IPS-18a (cell line): Measurements from ENCODE around the gene WWP2.
"Not testable (repeated sequence)": the region's sequence is repeated elsewhere in the genome, so short reads cannot be mapped to it uniquely, and the experiment has no call there.

Experiments used
- H3K27ac ChIP-seq: one replicate; pipeline ENCODE4 v1.5.1; 2013; ENCODE audit warnings: low read length
- H3K27me3 ChIP-seq: one replicate; pipeline ENCODE4 v1.6.1; 2013; ENCODE audit warnings: mild to moderate bottlenecking, low read length; ENCODE audit not compliant: control insufficient read depth, insufficient read depth
- H3K36me3 ChIP-seq: one replicate; pipeline ENCODE4 v1.6.1; 2013; ENCODE audit warnings: low read depth, low read length; ENCODE audit not compliant: control insufficient read depth
- H3K4me1 ChIP-seq: one replicate; pipeline ENCODE4 v1.6.1; 2013; ENCODE audit warnings: low read depth, low read length; ENCODE audit not compliant: control insufficient read depth
- H3K4me3 ChIP-seq: one replicate; pipeline ENCODE4 v1.5.1; 2013; ENCODE audit warnings: low read length
- H3K9ac ChIP-seq: one replicate; pipeline ENCODE4 v1.6.1; 2013; ENCODE audit warnings: mild to moderate bottlenecking, low read length, moderate library complexity
- H3K9me3 ChIP-seq: one replicate; pipeline ENCODE4 v1.6.1; 2013; ENCODE audit warnings: low read depth, low read length; ENCODE audit not compliant: control insufficient read depth

Gene WWP2

DNA sequence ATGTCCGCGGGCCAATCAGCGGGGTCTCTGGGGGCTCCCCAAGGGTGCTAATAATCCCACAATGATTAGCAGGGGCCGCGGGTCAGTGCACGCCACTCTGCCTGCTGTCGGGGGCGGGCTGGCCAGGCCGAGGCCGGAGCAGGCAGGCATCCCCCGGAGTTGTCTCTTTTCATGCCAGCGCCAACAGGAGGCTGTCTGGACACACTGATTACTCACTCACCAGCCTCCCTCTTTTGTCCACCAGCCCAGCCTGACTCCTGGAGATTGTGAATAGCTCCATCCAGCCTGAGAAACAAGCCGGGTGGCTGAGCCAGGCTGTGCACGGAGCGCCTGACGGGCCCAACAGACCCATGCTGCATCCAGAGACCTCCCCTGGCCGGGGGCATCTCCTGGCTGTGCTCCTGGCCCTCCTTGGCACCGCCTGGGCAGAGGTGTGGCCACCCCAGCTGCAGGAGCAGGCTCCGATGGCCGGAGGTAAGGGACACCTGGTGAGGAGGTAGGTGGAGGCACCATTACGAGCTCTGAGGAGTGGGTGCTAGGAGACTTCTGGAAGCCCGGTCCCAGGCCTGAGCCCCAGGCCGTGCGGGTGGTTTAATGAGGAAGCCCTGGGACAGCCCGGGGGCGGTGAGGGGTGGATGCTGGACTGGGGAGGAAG, 189.0 kb downstream of the WWP2 start, which contains the start of gene CLEC18A:
Gene CLEC18A, plus strand, starts transcription at position 318 of the 655 bp plus-strand sequence. Its CDS starts 33 bp downstream, at position 351.
- not testable (repeated sequence) for H3K9me3 ChIP-seq, H3K27ac ChIP-seq, H3K27me3 ChIP-seq, H3K9ac ChIP-seq, H3K4me1 ChIP-seq, H3K4me3 ChIP-seq, H3K36me3 ChIP-seq

GRCh38 chr16:69951672-69952031, 189.5 kb downstream of the WWP2 start:
- H3K27me3 ChIP-seq, H3K4me1 ChIP-seq, H3K9ac ChIP-seq, H3K9me3 ChIP-seq, H3K36me3 ChIP-seq, H3K4me3 ChIP-seq, H3K27ac ChIP-seq: not testable (repeated sequence)

GRCh38 chr16:69952116-69952515, 190.0 kb downstream of the WWP2 start:
- H3K9me3 ChIP-seq, H3K4me1 ChIP-seq: not testable (repeated sequence)

GRCh38 chr16:69952572-69953355, 190.6 kb downstream of the WWP2 start:
- not testable (repeated sequence) for H3K9ac ChIP-seq, H3K27me3 ChIP-seq, H3K4me3 ChIP-seq, H3K9me3 ChIP-seq, H3K27ac ChIP-seq, H3K4me1 ChIP-seq, H3K36me3 ChIP-seq

More at GRCh38 chr16:69952116-69952515, 190.0 kb downstream of the WWP2 start:
- not testable (repeated sequence) for H3K27me3 ChIP-seq, H3K4me3 ChIP-seq, H3K27ac ChIP-seq, H3K36me3 ChIP-seq, H3K9ac ChIP-seq

DNA sequence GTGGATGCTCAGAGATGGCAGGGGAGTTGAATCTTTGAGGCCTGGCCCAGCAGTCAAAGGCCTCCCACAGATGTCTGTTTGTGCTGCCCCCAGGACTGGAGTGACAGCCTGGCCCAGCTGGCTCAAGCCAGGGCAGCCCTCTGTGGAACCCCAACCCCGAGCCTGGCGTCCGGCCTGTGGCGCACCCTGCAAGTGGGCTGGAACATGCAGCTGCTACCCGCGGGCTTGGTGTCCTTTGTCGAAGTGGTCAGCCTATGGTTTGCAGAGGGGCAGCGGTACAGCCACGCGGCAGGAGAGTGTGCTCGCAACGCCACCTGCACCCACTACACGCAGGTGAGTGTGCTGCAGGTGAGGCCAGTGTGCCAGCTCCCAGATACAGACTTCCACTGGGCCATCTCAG, 192.1 kb downstream of the WWP2 start:
- not testable (repeated sequence) for H3K27ac ChIP-seq, H3K36me3 ChIP-seq, H3K4me3 ChIP-seq, H3K9me3 ChIP-seq, H3K9ac ChIP-seq, H3K27me3 ChIP-seq, H3K4me1 ChIP-seq

GRCh38 chr16:69963312-69963711, 201.2 kb downstream of the WWP2 start:
- not testable (repeated sequence) for H3K27me3 ChIP-seq, H3K9me3 ChIP-seq, H3K27ac ChIP-seq, H3K4me1 ChIP-seq, H3K4me3 ChIP-seq, H3K36me3 ChIP-seq, H3K9ac ChIP-seq

GRCh38 chr16:69964960-69965660, 203.0 kb downstream of the WWP2 start:
- not testable (repeated sequence) for H3K9me3 ChIP-seq, H3K4me3 ChIP-seq, H3K36me3 ChIP-seq, H3K9ac ChIP-seq, H3K27me3 ChIP-seq, H3K27ac ChIP-seq, H3K4me1 ChIP-seq

- not testable (repeated sequence) for H3K9ac ChIP-seq, H3K36me3 ChIP-seq, H3K4me3 ChIP-seq, H3K27me3 ChIP-seq, H3K9me3 ChIP-seq, H3K4me1 ChIP-seq, H3K27ac ChIP-seq
Observed at GRCh38 chr16:69965661-69966054, 203.5 kb downstream of the WWP2 start.

GRCh38 chr16:69967688-69968087, 205.6 kb downstream of the WWP2 start:
- H3K27me3 ChIP-seq, H3K4me1 ChIP-seq, H3K4me3 ChIP-seq, H3K9me3 ChIP-seq, H3K27ac ChIP-seq, H3K9ac ChIP-seq, H3K36me3 ChIP-seq: not testable (repeated sequence)

GRCh38 chr16:69968125-69968524, 206.0 kb downstream of the WWP2 start:
- not testable (repeated sequence) for H3K4me3 ChIP-seq, H3K4me1 ChIP-seq

GRCh38 chr16:69969657-69970056, 207.5 kb downstream of the WWP2 start:
- not testable (repeated sequence) for H3K4me1 ChIP-seq, H3K27me3 ChIP-seq, H3K9ac ChIP-seq, H3K4me3 ChIP-seq, H3K9me3 ChIP-seq, H3K27ac ChIP-seq, H3K36me3 ChIP-seq

More at GRCh38 chr16:69968125-69968524, 206.0 kb downstream of the WWP2 start:
- H3K9ac ChIP-seq, H3K27me3 ChIP-seq, H3K9me3 ChIP-seq, H3K36me3 ChIP-seq, H3K27ac ChIP-seq: not testable (repeated sequence)

- H3K36me3 ChIP-seq, H3K27me3 ChIP-seq, H3K27ac ChIP-seq, H3K9ac ChIP-seq, H3K9me3 ChIP-seq, H3K4me1 ChIP-seq, H3K4me3 ChIP-seq: not testable (repeated sequence)
Observed at GRCh38 chr16:69972120-69972519, 210.0 kb downstream of the WWP2 start.
